ENCODE data around the gene LPP.

The LPP gene

GRCh38 chr3:188727052-188727451, 573.1 kb downstream of the LPP start:
- TF ChIP-seq TAF1 (IDR thresholded peaks at IDR 0.05; ENCODE audit: borderline replicate concordance, insufficient read depth, low read length), result no peak
- TF ChIP-seq REST (IDR thresholded peaks at IDR 0.05; ENCODE audit: insufficient read depth in 1 of 2, low read depth in 2 of 2, low read length in 2 of 2), result no peak
- no peak for TF ChIP-seq POLR2AphosphoS5 (IDR thresholded peaks at IDR 0.05; ENCODE audit: low read depth, low read length)
- no peak for TF ChIP-seq SIN3A (IDR thresholded peaks at IDR 0.05; ENCODE audit: borderline replicate concordance, insufficient read depth, low read length)
- TF ChIP-seq FOXP2 (optimal IDR thresholded peaks at IDR 0.05; ENCODE audit: borderline replicate concordance, extremely low read depth, extremely low read length, insufficient read depth), result no peak

- TF ChIP-seq FOXP2 (optimal IDR thresholded peaks at IDR 0.05; ENCODE audit: borderline replicate concordance, extremely low read depth, extremely low read length, insufficient read depth), result no peak
- no peak for TF ChIP-seq TAF1 (IDR thresholded peaks at IDR 0.05; ENCODE audit: borderline replicate concordance, insufficient read depth, low read length)
- no peak for TF ChIP-seq REST (IDR thresholded peaks at IDR 0.05; ENCODE audit: insufficient read depth in 1 of 2, low read depth in 2 of 2, low read length in 2 of 2)
- TF ChIP-seq SIN3A (IDR thresholded peaks at IDR 0.05; ENCODE audit: borderline replicate concordance, insufficient read depth, low read length), result no peak
- TF ChIP-seq POLR2AphosphoS5 (IDR thresholded peaks at IDR 0.05; ENCODE audit: low read depth, low read length), result no peak
These were observed 574.5 kb downstream of the LPP start for GRCh38 chr3:188728371-188728896.

- TF ChIP-seq POLR2AphosphoS5 (IDR thresholded peaks at IDR 0.05; ENCODE audit: low read depth, low read length) (no peak), REST (IDR thresholded peaks at IDR 0.05; ENCODE audit: insufficient read depth in 1 of 2, low read depth in 2 of 2, low read length in 2 of 2) (no peak), TAF1 (IDR thresholded peaks at IDR 0.05; ENCODE audit: borderline replicate concordance, insufficient read depth, low read length) (no peak), FOXP2 (optimal IDR thresholded peaks at IDR 0.05; ENCODE audit: borderline replicate concordance, extremely low read depth, extremely low read length, insufficient read depth) (no peak), SIN3A (IDR thresholded peaks at IDR 0.05; ENCODE audit: borderline replicate concordance, insufficient read depth, low read length) (no peak)
These were observed 575.5 kb downstream of the LPP start for GRCh38 chr3:188729422-188729821.

GRCh38 chr3:188734395-188734794, 580.4 kb downstream of the LPP start:
- TF ChIP-seq POLR2AphosphoS5 (IDR thresholded peaks at IDR 0.05; ENCODE audit: low read depth, low read length) (no peak), TAF1 (IDR thresholded peaks at IDR 0.05; ENCODE audit: borderline replicate concordance, insufficient read depth, low read length) (no peak), FOXP2 (optimal IDR thresholded peaks at IDR 0.05; ENCODE audit: borderline replicate concordance, extremely low read depth, extremely low read length, insufficient read depth) (no peak), SIN3A (IDR thresholded peaks at IDR 0.05; ENCODE audit: borderline replicate concordance, insufficient read depth, low read length) (no peak), REST (IDR thresholded peaks at IDR 0.05; ENCODE audit: insufficient read depth in 1 of 2, low read depth in 2 of 2, low read length in 2 of 2) (no peak)

- TF ChIP-seq POLR2AphosphoS5 (IDR thresholded peaks at IDR 0.05; ENCODE audit: low read depth, low read length) (no peak), FOXP2 (optimal IDR thresholded peaks at IDR 0.05; ENCODE audit: borderline replicate concordance, extremely low read depth, extremely low read length, insufficient read depth) (no peak), REST (IDR thresholded peaks at IDR 0.05; ENCODE audit: insufficient read depth in 1 of 2, low read depth in 2 of 2, low read length in 2 of 2) (no peak), TAF1 (IDR thresholded peaks at IDR 0.05; ENCODE audit: borderline replicate concordance, insufficient read depth, low read length) (no peak), SIN3A (IDR thresholded peaks at IDR 0.05; ENCODE audit: borderline replicate concordance, insufficient read depth, low read length) (no peak)
These were observed 585.6 kb downstream of the LPP start for GRCh38 chr3:188739511-188739910.
